ENCODE data around the gene SV2C.
"Not testable (repeated sequence)": the region's sequence is repeated elsewhere in the genome, so short reads cannot be mapped to it uniquely, and the experiment has no call there.

SV2C gene

GRCh38 chr5:76204191-76204590, 121.0 kb downstream of the SV2C start:
- no peak for DNase-seq (ENCODE audit: low spot score)

GRCh38 chr5:76204713-76205112, 121.5 kb downstream of the SV2C start:
- DNase-seq (ENCODE audit: low spot score) = no peak

- no peak for DNase-seq (ENCODE audit: low spot score)
Observed at GRCh38 chr5:76207120-76207519, 123.9 kb downstream of the SV2C start.

- DNase-seq (ENCODE audit: low spot score) = no peak
Observed at GRCh38 chr5:76209297-76209696, 126.1 kb downstream of the SV2C start.

- no peak for DNase-seq (ENCODE audit: low spot score)
Observed at GRCh38 chr5:76210946-76211345, 127.8 kb downstream of the SV2C start.

- no peak for DNase-seq (ENCODE audit: low spot score)
Observed at GRCh38 chr5:76213858-76214257, 130.7 kb downstream of the SV2C start.

- DNase-seq (ENCODE audit: low spot score) = no peak
Observed at GRCh38 chr5:76216748-76217147, 133.6 kb downstream of the SV2C start.

- DNase-seq (ENCODE audit: low spot score) = no peak
Observed at GRCh38 chr5:76219636-76220035, 136.5 kb downstream of the SV2C start.

GRCh38 chr5:76221311-76221710, 138.1 kb downstream of the SV2C start:
- DNase-seq (ENCODE audit: low spot score) = no peak

- DNase-seq (ENCODE audit: low spot score) = no peak
Observed at GRCh38 chr5:76222318-76222717, 139.1 kb downstream of the SV2C start.

- DNase-seq (ENCODE audit: low spot score) = no peak
Observed at GRCh38 chr5:76223696-76224095, 140.5 kb downstream of the SV2C start.

GRCh38 chr5:76224898-76225297, 141.7 kb downstream of the SV2C start:
- no peak for DNase-seq (ENCODE audit: low spot score)

GRCh38 chr5:76225336-76225735, 142.2 kb downstream of the SV2C start:
- no peak for DNase-seq (ENCODE audit: low spot score)

- no peak for DNase-seq (ENCODE audit: low spot score)
Observed at GRCh38 chr5:76229900-76230299, 146.7 kb downstream of the SV2C start.

GRCh38 chr5:76230711-76231285, 147.6 kb downstream of the SV2C start:
- DNase-seq (ENCODE audit: low spot score) = no peak

- no peak for DNase-seq (ENCODE audit: low spot score)
Observed at GRCh38 chr5:76234665-76235064, 151.5 kb downstream of the SV2C start.

- no peak for DNase-seq (ENCODE audit: low spot score)
Observed at GRCh38 chr5:76236684-76237083, 153.5 kb downstream of the SV2C start.

GRCh38 chr5:76240336-76240735, 157.2 kb downstream of the SV2C start:
- no peak for DNase-seq (ENCODE audit: low spot score)

- not testable (repeated sequence) for DNase-seq (ENCODE audit: low spot score)
Observed at GRCh38 chr5:76242155-76242554, 159.0 kb downstream of the SV2C start.

- DNase-seq (ENCODE audit: low spot score) = no peak
Observed at GRCh38 chr5:76245590-76245989, 162.4 kb downstream of the SV2C start.

GRCh38 chr5:76249621-76250020, 166.4 kb downstream of the SV2C start:
- DNase-seq (ENCODE audit: low spot score) = no peak

GRCh38 chr5:76250463-76250862, 167.3 kb downstream of the SV2C start:
- DNase-seq (ENCODE audit: low spot score) = no peak

GRCh38 chr5:76251656-76252055, 168.5 kb downstream of the SV2C start:
- no peak for DNase-seq (ENCODE audit: low spot score)

GRCh38 chr5:76252437-76252836, 169.3 kb downstream of the SV2C start:
- no peak for DNase-seq (ENCODE audit: low spot score)

Measured in HuH-7 (cell line).